SK-N-SH treated with all-trans-retinoic acid at 6 μM for 48 hours (cell line): ENCODE measurements around the gene CACNA1C.

Experiments
- OSR1 ChIP-seq: fragments of 250-450 bp; sonication (Bioruptor Pico); IDR thresholded peaks from 2 replicates; pipeline ENCODE4 v1.8.0; 2022; ENCODE audit warnings: moderate library complexity, mild to moderate bottlenecking, inconsistent platforms
- POU6F1 ChIP-seq: fragments of 250-450 bp; sonication (Bioruptor Pico); IDR thresholded peaks from 2 replicates; pipeline ENCODE4 v1.8.0; 2021; ENCODE audit warnings: low read depth, mild to moderate bottlenecking, moderate library complexity, borderline replicate concordance
- TSHZ2 ChIP-seq: fragments of 250-450 bp; sonication (Bioruptor Pico); IDR thresholded peaks from 2 replicates; pipeline ENCODE4 v1.5.0; 2020; ENCODE audit warnings: mild to moderate bottlenecking, moderate library complexity
- ZFP3 ChIP-seq: fragments of 250-450 bp; sonication (Bioruptor Pico); IDR thresholded peaks from 2 replicates; pipeline ENCODE4 v1.5.0; 2020; ENCODE audit warnings: mild to moderate bottlenecking, moderate library complexity
- ZFP30 ChIP-seq: fragments of 450-650 bp; formaldehyde crosslinking; IDR thresholded peaks from 2 replicates; pipeline ENCODE4 v1.5.0; 2022; ENCODE audit warnings: mild to moderate bottlenecking, moderate library complexity
- ZNF565 ChIP-seq: fragments of 450-650 bp; formaldehyde crosslinking; conservative IDR thresholded peaks from 2 replicates; pipeline ENCODE4 v1.5.0; 2020; ENCODE audit warnings: low read depth, mild to moderate bottlenecking, moderate library complexity
- ZNF70 ChIP-seq: fragments of 450-650 bp; formaldehyde crosslinking; IDR thresholded peaks from 2 replicates; pipeline ENCODE4 v1.5.0; 2020; ENCODE audit warnings: mild to moderate bottlenecking, moderate library complexity
- TF ChIP-seq, protein P1 (sequence below): fragments of 250-450 bp; sonication (Bioruptor Pico); IDR thresholded peaks from 2 replicates; pipeline ENCODE4 v1.5.1; 2021; ENCODE audit warnings: mild to moderate bottlenecking, moderate library complexity

DNA sequence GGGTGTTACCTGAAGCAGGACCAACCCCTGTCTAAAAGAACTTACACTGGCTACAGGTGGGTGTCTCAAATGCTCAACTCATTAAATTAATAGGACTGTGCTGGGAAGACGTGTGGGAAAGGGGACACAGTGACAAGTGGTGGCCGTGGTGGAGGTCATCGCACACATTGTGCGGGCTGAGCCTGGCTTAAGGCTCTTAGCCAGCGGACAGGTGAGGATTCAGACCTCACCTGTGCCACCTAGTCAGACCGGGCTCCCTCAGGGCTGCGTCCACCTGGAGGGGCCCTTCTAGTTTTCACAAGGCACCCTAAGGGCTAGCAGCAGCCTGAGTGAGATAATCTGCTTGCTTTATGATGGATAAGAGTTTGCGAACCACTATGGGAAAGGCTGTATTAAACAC, 616.8 kb downstream of the CACNA1C start:
- TF ChIP-seq OSR1 (no peak), ZFP3 (CRISPR knock-in tag) (no peak), ZFP30 (CRISPR knock-in tag) (no peak), TSHZ2 (CRISPR knock-in tag) (no peak), POU6F1 (CRISPR knock-in tag) (no peak), ZNF565 (CRISPR knock-in tag) (no peak), ZNF70 (CRISPR knock-in tag) (no peak)
- TF ChIP-seq, protein P1, sequence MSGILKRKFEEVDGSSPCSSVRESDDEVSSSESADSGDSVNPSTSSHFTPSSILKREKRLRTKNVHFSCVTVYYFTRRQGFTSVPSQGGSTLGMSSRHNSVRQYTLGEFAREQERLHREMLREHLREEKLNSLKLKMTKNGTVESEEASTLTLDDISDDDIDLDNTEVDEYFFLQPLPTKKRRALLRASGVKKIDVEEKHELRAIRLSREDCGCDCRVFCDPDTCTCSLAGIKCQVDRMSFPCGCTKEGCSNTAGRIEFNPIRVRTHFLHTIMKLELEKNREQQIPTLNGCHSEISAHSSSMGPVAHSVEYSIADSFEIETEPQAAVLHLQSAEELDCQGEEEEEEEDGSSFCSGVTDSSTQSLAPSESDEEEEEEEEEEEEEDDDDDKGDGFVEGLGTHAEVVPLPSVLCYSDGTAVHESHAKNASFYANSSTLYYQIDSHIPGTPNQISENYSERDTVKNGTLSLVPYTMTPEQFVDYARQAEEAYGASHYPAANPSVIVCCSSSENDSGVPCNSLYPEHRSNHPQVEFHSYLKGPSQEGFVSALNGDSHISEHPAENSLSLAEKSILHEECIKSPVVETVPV (CRISPR knock-in tag): no peak
